H1 (cell line): ENCODE measurements around the gene GAP43. TPM values are rescaled to one million over a fixed set of nuclear protein-coding genes. Genes with fewer than 3 reads are reported as not detected.
A peak's percentile ranks its signal among the peaks of the same experiment; 100 is the strongest.

Source experiments
- CEBPB ChIP-seq: IDR thresholded peaks from 2 replicates; pipeline ENCODE4 v1.6.1; 2012; ENCODE audit warnings: low read depth, low read length
- CTBP2 ChIP-seq: IDR thresholded peaks from 2 replicates; pipeline ENCODE4 v1.7.0; 2011; ENCODE audit warnings: borderline replicate concordance, mild to moderate bottlenecking, moderate library complexity, mixed read lengths, low read length; ENCODE audit not compliant: insufficient read depth, insufficient read length
- GABPA ChIP-seq: IDR thresholded peaks from 2 replicates; pipeline ENCODE4 v1.6.1; 2011; ENCODE audit warnings: mild to moderate bottlenecking, low read length, moderate library complexity, borderline replicate concordance; ENCODE audit not compliant: insufficient read depth
- JUND ChIP-seq: IDR thresholded peaks from 2 replicates; pipeline ENCODE4 v1.6.1; 2011; ENCODE audit warnings: mild to moderate bottlenecking, improper control_type of control experiment, low read length
- SIRT6 ChIP-seq: IDR thresholded peaks from one replicate; pipeline ENCODE4 v1.7.1; 2012; ENCODE audit warnings: low read length, inconsistent platforms
- SP1 ChIP-seq: IDR thresholded peaks from 2 replicates; pipeline ENCODE4 v1.6.1; 2011; ENCODE audit warnings: low read depth, low read length
- SP2 ChIP-seq: IDR thresholded peaks from 2 replicates; pipeline ENCODE4 v1.6.1; 2012; ENCODE audit warnings: mild to moderate bottlenecking, low read length, inconsistent platforms
- TBP ChIP-seq: IDR thresholded peaks from 2 replicates; pipeline ENCODE4 v1.6.1; 2011; ENCODE audit warnings: low read depth, low read length, improper control_type of control experiment
- polyA plus RNA-seq, 7 experiments: library from polyadenylated mRNA; depleted of rRNA in 3 of 7; stranded (reverse) in 5 of 7; unstranded in 2 of 7; fragments of >200 nt in 5 of 7; fragments of 200-250 nt in 2 of 7; gene quantifications; 1 replicate in 5 of 7; 2 replicates in 1 of 7; 4 replicates in 1 of 7; pipeline versions ENCODE4 v1.2.1 to v1.2.3, GENCODE V29; 2011 to 2013; ENCODE audit warnings: missing spikeins in 2 of 7, mixed read lengths in 2 of 7
- total RNA-seq: library from RNA; stranded (reverse); fragmentation: NEBNext Ultra II Directional; extraction: Animal tissue kit (Norgen Biotek cat#: 25700); gene quantifications from 2 replicates; pipeline ENCODE4 v1.2.1, GENCODE V29; 2021
- TF ChIP-seq, protein P1 (sequence below): fragments of 300-600 bp; sonication (generic); IDR thresholded peaks from 2 replicates; pipeline ENCODE4 v1.7.1; 2012; ENCODE audit warnings: low read length, moderate library complexity, mild to moderate bottlenecking, inconsistent platforms; ENCODE audit not compliant: insufficient replicate concordance
- TF ChIP-seq, protein P2 (sequence below): IDR thresholded peaks from 2 replicates; pipeline ENCODE4 v1.6.1; 2012; ENCODE audit warnings: inconsistent platforms

Gene GAP43
- total and polyA plus RNA-seq, 2 of the 8 experiments (the other 6 are each of a cell fraction or from before 2014, with no cell fraction given): 11.2 to 21.9 TPM

DNA sequence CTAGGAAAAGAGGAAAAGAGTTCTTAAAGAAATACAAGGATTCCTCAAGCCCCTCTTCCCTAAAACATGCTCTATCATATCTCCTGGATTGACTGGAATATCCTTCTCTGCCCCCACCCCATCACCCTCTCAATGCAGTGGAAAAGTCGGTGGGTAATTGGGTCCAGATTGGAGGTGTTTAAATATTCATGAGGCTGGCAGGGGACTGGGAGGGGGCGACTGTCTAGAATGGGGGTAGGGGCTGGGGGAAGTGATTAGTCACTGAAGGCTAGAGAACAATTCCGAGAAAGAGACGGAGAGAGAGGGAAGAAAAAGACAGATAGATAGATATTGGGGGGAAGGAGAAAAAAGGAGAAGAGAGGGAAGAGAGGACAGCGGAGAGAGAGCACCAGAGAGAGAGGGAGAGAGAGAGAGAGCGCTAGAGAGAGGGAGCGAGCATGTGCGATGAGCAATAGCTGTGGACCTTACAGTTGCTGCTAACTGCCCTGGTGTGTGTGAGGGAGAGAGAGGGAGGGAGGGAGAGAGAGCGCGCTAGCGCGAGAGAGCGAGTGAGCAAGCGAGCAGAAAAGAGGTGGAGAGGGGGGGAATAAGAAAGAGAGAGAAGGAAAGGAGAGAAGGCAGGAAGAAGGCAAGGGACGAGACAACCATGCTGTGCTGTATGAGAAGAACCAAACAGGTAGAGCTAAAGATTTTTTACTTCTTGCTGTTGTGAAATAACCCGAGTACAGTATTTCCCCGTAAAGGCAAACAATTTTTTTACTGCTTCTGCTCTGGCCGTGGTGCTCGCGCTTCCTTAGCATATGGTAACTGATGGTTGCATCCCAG is at the start of gene GAP43 (continued):
- TF ChIP-seq, protein P1, sequence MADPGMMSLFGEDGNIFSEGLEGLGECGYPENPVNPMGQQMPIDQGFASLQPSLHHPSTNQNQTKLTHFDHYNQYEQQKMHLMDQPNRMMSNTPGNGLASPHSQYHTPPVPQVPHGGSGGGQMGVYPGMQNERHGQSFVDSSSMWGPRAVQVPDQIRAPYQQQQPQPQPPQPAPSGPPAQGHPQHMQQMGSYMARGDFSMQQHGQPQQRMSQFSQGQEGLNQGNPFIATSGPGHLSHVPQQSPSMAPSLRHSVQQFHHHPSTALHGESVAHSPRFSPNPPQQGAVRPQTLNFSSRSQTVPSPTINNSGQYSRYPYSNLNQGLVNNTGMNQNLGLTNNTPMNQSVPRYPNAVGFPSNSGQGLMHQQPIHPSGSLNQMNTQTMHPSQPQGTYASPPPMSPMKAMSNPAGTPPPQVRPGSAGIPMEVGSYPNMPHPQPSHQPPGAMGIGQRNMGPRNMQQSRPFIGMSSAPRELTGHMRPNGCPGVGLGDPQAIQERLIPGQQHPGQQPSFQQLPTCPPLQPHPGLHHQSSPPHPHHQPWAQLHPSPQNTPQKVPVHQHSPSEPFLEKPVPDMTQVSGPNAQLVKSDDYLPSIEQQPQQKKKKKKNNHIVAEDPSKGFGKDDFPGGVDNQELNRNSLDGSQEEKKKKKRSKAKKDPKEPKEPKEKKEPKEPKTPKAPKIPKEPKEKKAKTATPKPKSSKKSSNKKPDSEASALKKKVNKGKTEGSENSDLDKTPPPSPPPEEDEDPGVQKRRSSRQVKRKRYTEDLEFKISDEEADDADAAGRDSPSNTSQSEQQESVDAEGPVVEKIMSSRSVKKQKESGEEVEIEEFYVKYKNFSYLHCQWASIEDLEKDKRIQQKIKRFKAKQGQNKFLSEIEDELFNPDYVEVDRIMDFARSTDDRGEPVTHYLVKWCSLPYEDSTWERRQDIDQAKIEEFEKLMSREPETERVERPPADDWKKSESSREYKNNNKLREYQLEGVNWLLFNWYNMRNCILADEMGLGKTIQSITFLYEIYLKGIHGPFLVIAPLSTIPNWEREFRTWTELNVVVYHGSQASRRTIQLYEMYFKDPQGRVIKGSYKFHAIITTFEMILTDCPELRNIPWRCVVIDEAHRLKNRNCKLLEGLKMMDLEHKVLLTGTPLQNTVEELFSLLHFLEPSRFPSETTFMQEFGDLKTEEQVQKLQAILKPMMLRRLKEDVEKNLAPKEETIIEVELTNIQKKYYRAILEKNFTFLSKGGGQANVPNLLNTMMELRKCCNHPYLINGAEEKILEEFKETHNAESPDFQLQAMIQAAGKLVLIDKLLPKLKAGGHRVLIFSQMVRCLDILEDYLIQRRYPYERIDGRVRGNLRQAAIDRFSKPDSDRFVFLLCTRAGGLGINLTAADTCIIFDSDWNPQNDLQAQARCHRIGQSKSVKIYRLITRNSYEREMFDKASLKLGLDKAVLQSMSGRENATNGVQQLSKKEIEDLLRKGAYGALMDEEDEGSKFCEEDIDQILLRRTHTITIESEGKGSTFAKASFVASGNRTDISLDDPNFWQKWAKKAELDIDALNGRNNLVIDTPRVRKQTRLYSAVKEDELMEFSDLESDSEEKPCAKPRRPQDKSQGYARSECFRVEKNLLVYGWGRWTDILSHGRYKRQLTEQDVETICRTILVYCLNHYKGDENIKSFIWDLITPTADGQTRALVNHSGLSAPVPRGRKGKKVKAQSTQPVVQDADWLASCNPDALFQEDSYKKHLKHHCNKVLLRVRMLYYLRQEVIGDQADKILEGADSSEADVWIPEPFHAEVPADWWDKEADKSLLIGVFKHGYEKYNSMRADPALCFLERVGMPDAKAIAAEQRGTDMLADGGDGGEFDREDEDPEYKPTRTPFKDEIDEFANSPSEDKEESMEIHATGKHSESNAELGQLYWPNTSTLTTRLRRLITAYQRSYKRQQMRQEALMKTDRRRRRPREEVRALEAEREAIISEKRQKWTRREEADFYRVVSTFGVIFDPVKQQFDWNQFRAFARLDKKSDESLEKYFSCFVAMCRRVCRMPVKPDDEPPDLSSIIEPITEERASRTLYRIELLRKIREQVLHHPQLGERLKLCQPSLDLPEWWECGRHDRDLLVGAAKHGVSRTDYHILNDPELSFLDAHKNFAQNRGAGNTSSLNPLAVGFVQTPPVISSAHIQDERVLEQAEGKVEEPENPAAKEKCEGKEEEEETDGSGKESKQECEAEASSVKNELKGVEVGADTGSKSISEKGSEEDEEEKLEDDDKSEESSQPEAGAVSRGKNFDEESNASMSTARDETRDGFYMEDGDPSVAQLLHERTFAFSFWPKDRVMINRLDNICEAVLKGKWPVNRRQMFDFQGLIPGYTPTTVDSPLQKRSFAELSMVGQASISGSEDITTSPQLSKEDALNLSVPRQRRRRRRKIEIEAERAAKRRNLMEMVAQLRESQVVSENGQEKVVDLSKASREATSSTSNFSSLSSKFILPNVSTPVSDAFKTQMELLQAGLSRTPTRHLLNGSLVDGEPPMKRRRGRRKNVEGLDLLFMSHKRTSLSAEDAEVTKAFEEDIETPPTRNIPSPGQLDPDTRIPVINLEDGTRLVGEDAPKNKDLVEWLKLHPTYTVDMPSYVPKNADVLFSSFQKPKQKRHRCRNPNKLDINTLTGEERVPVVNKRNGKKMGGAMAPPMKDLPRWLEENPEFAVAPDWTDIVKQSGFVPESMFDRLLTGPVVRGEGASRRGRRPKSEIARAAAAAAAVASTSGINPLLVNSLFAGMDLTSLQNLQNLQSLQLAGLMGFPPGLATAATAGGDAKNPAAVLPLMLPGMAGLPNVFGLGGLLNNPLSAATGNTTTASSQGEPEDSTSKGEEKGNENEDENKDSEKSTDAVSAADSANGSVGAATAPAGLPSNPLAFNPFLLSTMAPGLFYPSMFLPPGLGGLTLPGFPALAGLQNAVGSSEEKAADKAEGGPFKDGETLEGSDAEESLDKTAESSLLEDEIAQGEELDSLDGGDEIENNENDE: peak; percentile 28
- no peak for TF ChIP-seq SP2
- TF ChIP-seq, protein P2, sequence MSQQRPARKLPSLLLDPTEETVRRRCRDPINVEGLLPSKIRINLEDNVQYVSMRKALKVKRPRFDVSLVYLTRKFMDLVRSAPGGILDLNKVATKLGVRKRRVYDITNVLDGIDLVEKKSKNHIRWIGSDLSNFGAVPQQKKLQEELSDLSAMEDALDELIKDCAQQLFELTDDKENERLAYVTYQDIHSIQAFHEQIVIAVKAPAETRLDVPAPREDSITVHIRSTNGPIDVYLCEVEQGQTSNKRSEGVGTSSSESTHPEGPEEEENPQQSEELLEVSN: peak; percentile 63
- no peak for TF ChIP-seq GABPA
- TF ChIP-seq SP1: 0 out of 2 replicates have a peak, but pooled peaks have one; percentile 53
- peak; percentile 28; the same call in 1 of the 2 replicates for TF ChIP-seq TBP
- no peak for TF ChIP-seq SIRT6
- peak; percentile 8; the same call in 1 of the 2 replicates for TF ChIP-seq CEBPB
- TF ChIP-seq CTBP2: peak; percentile 98
- TF ChIP-seq JUND: peak; percentile 80
